PC-9 (cell line): ENCODE results near the gene ZSWIM1.

Experiments used
- EZH2 ChIP-seq: fragments of 200-600 bp; sonication (generic); IDR thresholded peaks from 2 replicates; pipeline ENCODE4 v1.8.0; 2017; ENCODE audit warnings: antibody characterized with exemption, low read depth
- TF ChIP-seq, protein P1 (sequence below): fragments of 200-600 bp; sonication (generic); conservative IDR thresholded peaks from 2 replicates; pipeline ENCODE4 v1.6.1; 2017; ENCODE audit warnings: mixed run types, antibody characterized with exemption, mild to moderate bottlenecking, moderate library complexity

DNA sequence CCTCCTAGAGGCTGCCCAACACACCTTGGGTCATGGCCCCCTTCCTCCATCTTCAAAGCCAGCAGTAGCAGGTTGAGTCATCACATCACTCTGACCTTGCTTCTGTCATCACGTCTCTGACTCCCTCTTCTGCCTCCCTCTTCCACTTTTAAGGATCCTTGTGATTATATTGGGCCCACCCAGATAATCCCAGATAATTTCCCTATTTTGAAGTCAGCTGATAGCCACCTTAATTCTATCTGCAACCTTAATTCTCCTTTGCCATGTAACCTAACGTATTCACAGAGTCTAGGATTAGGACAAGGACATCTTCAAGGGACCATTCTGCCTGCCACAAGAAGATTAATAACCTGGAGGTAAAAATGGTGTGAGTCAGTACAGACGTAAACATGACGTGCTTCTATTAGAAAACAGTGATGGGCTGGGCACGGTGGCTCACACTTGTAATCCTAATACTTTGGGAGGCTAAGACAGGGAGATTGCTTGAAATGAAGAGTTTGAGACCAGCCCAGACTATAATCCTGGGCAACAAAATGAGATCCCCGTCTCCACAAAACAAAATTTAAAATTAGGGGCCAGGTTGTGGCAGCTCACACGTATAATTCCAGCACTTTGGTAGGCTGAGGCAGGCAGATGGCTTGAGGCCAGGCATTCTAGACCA, 20.3 kb upstream of the ZSWIM1 start:
- TF ChIP-seq, protein P1, sequence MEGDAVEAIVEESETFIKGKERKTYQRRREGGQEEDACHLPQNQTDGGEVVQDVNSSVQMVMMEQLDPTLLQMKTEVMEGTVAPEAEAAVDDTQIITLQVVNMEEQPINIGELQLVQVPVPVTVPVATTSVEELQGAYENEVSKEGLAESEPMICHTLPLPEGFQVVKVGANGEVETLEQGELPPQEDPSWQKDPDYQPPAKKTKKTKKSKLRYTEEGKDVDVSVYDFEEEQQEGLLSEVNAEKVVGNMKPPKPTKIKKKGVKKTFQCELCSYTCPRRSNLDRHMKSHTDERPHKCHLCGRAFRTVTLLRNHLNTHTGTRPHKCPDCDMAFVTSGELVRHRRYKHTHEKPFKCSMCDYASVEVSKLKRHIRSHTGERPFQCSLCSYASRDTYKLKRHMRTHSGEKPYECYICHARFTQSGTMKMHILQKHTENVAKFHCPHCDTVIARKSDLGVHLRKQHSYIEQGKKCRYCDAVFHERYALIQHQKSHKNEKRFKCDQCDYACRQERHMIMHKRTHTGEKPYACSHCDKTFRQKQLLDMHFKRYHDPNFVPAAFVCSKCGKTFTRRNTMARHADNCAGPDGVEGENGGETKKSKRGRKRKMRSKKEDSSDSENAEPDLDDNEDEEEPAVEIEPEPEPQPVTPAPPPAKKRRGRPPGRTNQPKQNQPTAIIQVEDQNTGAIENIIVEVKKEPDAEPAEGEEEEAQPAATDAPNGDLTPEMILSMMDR = no peak
- TF ChIP-seq EZH2 = no peak
